ENCODE data around the gene MYCBP2.
"Not testable (repeated sequence)": the region's sequence is repeated elsewhere in the genome, so short reads cannot be mapped to it uniquely, and the experiment has no call there.

MYCBP2 gene

GRCh38 chr13:77215543-77215942 is 111.4 kb downstream of the MYCBP2 start:
- in situ Hi-C loops (cut with MboI; ENCODE audit: low sequenced_read_pairs): no loop called here

GRCh38 chr13:77213644-77214043 is 113.2 kb downstream of the MYCBP2 start:
- in situ Hi-C loops (cut with MboI; ENCODE audit: low sequenced_read_pairs): no loop called here

DNA sequence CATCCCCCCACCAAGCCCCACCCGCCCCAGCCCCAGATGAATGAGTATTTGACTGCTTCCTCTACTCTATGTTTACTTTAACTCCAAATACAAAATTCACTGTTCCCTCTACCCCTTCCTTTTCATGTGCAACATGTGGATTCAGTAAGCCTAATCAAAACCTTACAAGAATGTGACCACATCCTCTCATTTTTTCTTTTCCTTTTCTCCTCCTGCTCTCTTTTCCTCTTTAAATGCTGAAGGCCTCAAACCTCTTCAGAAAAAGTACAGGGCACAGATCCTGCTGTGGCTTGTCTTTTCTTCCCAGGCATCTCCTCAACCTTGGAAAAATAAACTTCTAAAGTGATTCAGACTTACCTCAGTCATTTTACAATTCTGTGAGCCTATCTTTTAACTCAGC is 119.0 kb downstream of the MYCBP2 start:
- in situ Hi-C loops (cut with MboI; ENCODE audit: low sequenced_read_pairs): no loop called here

DNA sequence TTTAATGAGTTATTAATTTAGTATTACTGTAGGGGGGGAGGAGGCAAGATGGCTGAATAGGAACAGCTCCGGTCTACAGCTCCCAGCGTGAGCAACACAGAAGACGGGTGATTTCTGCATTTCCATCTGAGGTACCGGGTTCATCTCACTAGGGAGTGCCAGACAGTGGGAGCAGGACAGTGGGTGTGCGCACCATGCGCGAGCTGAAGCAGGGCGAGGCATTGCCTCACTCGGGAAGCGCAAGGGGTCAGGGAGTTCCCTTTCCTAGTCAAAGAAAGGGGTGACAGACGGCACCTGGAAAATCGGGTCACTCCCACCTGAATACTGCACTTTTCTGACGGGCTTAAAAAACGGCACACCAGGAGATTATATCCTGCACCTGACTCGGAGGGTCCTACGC is 127.9 kb downstream of the MYCBP2 start:
- in situ Hi-C loops (cut with MboI; ENCODE audit: low sequenced_read_pairs): not testable (repeated sequence)

DNA sequence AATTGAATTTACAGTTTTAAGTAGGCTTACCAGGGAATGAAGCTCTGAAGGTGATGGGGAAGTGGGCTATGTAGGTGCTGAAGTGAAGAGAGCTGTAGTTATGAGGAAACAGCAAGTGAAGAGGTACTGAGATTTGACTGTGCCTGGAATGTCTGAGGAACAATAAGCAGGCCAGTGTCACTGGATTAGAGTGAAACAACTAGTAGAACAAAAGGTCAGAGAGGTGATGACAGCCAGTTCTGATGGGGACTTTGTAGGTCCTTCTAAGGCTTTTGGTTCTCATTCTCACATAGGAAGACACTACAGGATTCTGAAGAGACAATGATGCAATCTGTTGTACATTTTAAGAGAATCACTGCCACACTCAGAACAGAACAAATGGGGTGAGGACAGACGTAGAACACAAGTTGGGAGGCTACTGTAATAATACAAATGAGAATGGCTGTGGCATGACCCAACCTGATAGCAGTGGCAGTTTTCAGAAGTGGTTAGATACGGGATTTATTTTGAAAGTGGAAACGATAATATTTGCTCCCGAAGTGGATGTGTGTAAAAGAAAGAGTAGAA is 130.8 kb downstream of the MYCBP2 start:
- in situ Hi-C loops (cut with MboI; ENCODE audit: low sequenced_read_pairs): no loop called here

- in situ Hi-C loops (cut with MboI; ENCODE audit: low sequenced_read_pairs): no loop called here
Observed at GRCh38 chr13:77190349-77190958, 136.4 kb downstream of the MYCBP2 start.

DNA sequence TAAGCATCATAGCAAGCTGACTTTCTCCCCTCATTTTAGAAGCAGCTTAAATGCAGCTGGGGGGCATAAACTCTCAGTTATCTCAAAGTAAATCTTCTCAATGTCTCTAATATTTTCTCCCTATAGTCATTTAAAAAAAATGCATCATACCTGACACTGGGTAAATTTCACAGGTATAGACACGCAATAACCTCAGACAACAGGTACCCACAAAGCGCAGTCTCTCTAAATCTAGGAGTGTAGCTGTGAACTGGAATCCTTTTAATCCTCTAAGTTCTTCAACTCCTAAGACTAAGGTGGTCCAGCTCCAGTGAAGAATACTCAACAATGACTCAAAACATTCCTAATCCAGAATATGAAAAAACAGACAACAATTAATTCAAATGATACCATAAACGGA is 141.2 kb downstream of the MYCBP2 start:
- in situ Hi-C loops (cut with MboI; ENCODE audit: low sequenced_read_pairs): no loop called here

DNA sequence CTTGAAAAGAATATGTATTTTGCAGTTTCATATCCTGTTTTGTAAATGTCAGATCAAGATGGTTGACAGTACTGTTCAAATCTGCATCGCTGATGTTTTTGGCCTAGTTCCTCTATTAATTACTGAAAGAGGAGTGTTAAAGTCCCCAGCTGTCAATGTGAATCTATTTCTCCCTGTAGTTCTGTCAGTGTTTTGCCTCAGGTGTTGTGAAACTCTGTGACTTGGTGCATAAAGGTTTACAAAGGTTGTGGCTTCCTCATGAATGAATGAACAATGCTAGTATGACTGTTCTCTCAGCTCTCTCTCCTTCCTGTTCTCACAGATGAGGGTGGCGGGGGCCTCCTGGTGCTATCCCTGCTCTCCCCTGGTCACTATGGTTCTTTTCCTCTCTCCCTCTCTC is 142.4 kb downstream of the MYCBP2 start:
- in situ Hi-C loops (cut with MboI; ENCODE audit: low sequenced_read_pairs): no loop called here

DNA sequence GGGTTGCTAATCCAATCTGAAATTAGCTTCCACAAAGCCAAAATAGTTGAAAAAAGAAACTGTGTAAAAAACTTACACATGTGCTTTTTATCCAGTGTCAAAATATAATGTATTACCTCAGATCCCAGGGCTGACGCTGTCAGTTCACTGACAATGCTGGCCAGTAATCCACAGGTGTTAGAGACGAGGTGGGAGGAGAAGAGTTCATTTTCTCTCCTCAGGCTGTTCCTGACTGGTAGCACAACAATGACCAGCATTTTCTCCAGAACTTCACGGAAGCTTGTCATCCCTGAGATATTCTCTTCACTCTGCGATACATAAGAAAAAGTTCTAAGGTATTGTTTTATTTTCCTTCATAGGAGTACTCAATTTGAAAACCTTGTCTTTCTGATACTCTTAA is 146.9 kb downstream of the MYCBP2 start:
- in situ Hi-C loops (cut with MboI; ENCODE audit: low sequenced_read_pairs): no loop called here

- in situ Hi-C loops (cut with MboI; ENCODE audit: low sequenced_read_pairs): no loop called here
Observed at GRCh38 chr13:77177646-77178045, 149.2 kb downstream of the MYCBP2 start.

- in situ Hi-C loops (cut with MboI; ENCODE audit: low sequenced_read_pairs): no loop called here
Observed at GRCh38 chr13:77176350-77176749, 150.5 kb downstream of the MYCBP2 start.

DNA sequence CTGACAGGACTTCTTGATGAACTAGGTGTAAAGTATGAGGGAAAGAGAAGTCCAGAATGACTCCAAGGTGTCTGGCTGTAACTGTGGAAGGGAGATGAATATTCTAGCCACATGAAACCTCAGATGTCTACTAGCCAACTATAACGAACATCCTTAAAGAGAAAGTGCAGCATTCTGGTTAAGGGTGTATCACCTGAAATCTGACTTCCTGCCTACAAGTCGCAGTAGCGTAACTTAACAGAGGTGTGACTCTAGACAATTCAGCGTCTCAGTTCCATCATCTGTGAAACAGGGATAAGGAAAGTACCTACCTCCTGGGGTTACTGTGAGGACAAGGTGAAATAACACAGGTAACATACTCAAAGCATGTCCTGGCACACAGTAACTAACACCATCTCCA is 154.2 kb downstream of the MYCBP2 start:
- in situ Hi-C loops (cut with MboI; ENCODE audit: low sequenced_read_pairs): no loop called here

GRCh38 chr13:77171451-77171850 is 155.4 kb downstream of the MYCBP2 start:
- in situ Hi-C loops (cut with MboI; ENCODE audit: low sequenced_read_pairs): no loop called here

GRCh38 chr13:77168237-77168636 is 158.7 kb downstream of the MYCBP2 start:
- in situ Hi-C loops (cut with MboI; ENCODE audit: low sequenced_read_pairs): no loop called here

DNA sequence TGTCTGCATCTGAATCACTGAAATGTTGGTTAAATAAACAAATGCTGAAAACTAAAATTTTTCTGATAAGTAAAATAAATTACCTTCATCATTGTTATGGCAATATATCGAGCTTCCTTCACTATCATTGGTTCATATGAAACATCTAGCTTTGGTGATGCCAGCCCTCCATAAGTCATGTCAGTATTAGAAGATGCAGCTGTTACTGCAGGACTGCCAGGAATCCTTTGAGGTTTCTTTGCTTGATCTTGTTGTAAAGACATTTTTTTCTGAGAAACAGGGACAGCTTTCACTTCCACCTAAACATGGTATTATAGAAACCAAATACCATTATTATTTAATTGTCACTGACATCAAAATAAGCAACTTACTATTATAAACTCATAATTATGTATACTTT is 176.2 kb downstream of the MYCBP2 start:
- in situ Hi-C loops (cut with MboI; ENCODE audit: low sequenced_read_pairs): no loop called here

GRCh38 chr13:77143431-77143830 is 183.5 kb downstream of the MYCBP2 start:
- in situ Hi-C loops (cut with MboI; ENCODE audit: low sequenced_read_pairs): no loop called here

DNA sequence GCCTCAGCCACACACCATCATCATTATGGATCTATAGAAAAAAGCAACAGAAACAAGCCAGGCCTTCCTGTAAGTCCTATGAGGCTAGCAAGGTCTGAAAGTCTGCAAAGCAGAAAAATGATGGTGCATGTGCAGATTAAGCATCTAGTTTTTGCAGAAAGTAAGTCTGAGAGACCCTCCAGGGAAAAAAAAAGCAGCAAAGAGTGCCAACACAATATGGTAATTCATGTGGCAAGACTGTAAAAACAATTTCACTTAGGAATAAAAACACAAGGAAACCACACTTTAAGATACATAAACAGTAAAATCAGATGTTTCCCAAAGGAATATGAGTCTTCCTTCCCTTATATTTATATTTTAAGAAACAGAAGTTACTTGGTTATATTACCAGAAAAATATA is 187.6 kb downstream of the MYCBP2 start:
- in situ Hi-C loops (cut with MboI; ENCODE audit: low sequenced_read_pairs): no loop called here

- in situ Hi-C loops (cut with MboI; ENCODE audit: low sequenced_read_pairs): no loop called here
Observed at GRCh38 chr13:77138813-77139212, 188.1 kb downstream of the MYCBP2 start.

DNA sequence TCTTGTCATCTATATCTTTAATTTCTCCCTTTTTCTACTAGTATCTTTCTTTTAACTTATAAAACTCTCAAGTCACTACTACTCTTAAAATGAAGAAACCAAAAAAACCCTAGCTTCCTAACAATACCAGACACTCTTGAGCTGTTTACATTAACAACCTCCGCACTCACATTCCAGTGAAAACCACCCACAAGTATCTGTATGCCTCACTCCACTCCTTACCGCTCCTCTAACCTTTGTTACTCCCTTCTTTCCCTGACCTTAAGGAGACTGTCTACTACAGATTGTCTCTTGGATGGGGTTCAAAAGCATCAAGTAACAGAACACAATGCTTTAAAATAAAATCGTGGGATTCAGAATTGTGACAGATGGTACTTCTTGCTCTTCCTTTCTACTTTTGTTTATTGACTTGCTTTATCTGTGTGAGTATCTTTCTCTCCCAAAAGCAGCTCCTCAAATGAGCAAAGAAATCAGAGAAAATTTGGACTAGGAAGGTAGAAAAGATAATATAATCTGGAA is 189.9 kb downstream of the MYCBP2 start:
- in situ Hi-C loops (cut with MboI; ENCODE audit: low sequenced_read_pairs): no loop called here

DNA sequence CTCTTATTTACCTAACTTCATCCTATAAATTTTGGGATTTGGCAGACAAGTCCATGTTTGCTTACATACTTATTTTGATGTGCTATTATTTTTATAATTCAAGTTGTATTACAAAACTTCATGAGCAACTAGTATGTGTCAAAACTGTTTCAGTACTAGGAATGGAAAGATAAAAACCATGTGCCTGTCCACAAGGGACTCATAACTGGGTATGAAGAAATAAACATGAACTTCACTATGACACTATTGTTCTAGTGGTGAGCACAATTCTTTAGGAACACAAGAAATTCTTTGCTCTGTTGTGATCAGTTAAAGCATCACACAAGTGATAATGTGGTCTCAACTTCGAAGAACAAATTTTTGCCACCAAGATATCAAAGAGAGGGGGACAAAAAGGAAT is 202.5 kb downstream of the MYCBP2 start:
- in situ Hi-C loops (cut with MboI; ENCODE audit: low sequenced_read_pairs): no loop called here

GRCh38 chr13:77118134-77118533 is 208.8 kb downstream of the MYCBP2 start:
- in situ Hi-C loops (cut with MboI; ENCODE audit: low sequenced_read_pairs): no loop called here

GRCh38 chr13:77114271-77114670 is 212.6 kb downstream of the MYCBP2 start:
- in situ Hi-C loops (cut with MboI; ENCODE audit: low sequenced_read_pairs): no loop called here

GRCh38 chr13:77113496-77113895 is 213.4 kb downstream of the MYCBP2 start:
- in situ Hi-C loops (cut with MboI; ENCODE audit: low sequenced_read_pairs): no loop called here
